ENCODE measurements around the gene FOXP3. TPM values are rescaled to one million over a fixed set of nuclear protein-coding genes. Genes with fewer than 3 reads are reported as not detected.

The FOXP3 gene
- total and polyA plus RNA-seq, 2 of the 8 experiments (the other 6 are each of a cell fraction or from before 2014, with no cell fraction given), result 0.37 to 0.54 TPM

GRCh38 chrX:49312176-49312575 lies 47.7 kb upstream of the FOXP3 start:
- Histone ChIP-seq H4K5ac (ENCODE audit: insufficient read length, low read depth, low read length) (no peak overlapping the region), H3K23me2 (ENCODE audit: low read depth, low read length) (no peaks in the 10 kb centered on the region; the same call in 1 of the 2 replicates), H2AFZ (ENCODE audit: low read length) (no peak overlapping the region), H2BK120ac (replicated peaks; ENCODE audit: low read depth, low read length) (no peak overlapping the region), H3K23ac (ENCODE audit: insufficient read length) (no peak overlapping the region), H2BK15ac (ENCODE audit: low read length) (no peak overlapping the region), H3K79me1 (ENCODE audit: low read depth, low read length) (no peaks in the 10 kb centered on the region), H3K4me3 (ENCODE audit: extremely low read depth in 1 of 4, insufficient read depth in 2 of 4, low read depth in 3 of 4, low read length in 4 of 4) (no peak overlapping the region), H3K56ac (replicated peaks; ENCODE audit: insufficient read length, low read depth, low read length) (no peak overlapping the region), H3K4me1 (replicated peaks in 1 of 4; ENCODE audit: control insufficient read depth in 3 of 4, insufficient read depth in 4 of 4, low read length in 3 of 4) (peaks cover 4 to 22% (median 12%) of the 10 kb centered on the region in 4 experiments), H2AK5ac (ENCODE audit: low read depth, low read length) (no peak overlapping the region), H2BK12ac (ENCODE audit: low read depth, low read length) (no peak overlapping the region), H3K9ac (replicated peaks in 1 of 4; ENCODE audit: extremely low read depth in 1 of 4, low read depth in 3 of 4, low read length in 3 of 4) (no peak overlapping the region), H3K18ac (ENCODE audit: extremely low read depth, low read length) (no peak overlapping the region; the same call in 1 of the 2 replicates), H3K9me3 (ENCODE audit: insufficient read depth in 2 of 2, low read depth in 1 of 2, low read length in 1 of 2) (no peaks in the 10 kb centered on the region), H3K27me3 (replicated peaks in 1 of 4; ENCODE audit: control insufficient read depth in 3 of 4, extremely low read depth in 1 of 4, insufficient read depth in 3 of 4, low read length in 3 of 4) (no peaks in the 10 kb centered on the region), H2BK5ac (ENCODE audit: low read depth, low read length) (no peak overlapping the region), H2BK20ac (ENCODE audit: low read length) (no peak overlapping the region), H3K14ac (ENCODE audit: insufficient read length) (no peak overlapping the region), H3K79me2 (ENCODE audit: control insufficient read depth in 1 of 2, insufficient read depth in 2 of 2, low read length in 2 of 2) (no peaks in the 10 kb centered on the region), H3K36me3 (ENCODE audit: control insufficient read depth in 2 of 4, insufficient read depth in 4 of 4, low read length in 3 of 4) (no peaks in the 10 kb centered on the region), H4K20me1 (replicated peaks in 1 of 2; ENCODE audit: control insufficient read depth in 1 of 2, insufficient read depth in 2 of 2, low read length in 2 of 2) (no peaks in the 10 kb centered on the region), H4K8ac (ENCODE audit: extremely low read depth, insufficient read depth, low read length) (no peak overlapping the region), H3K4me2 (ENCODE audit: insufficient read depth in 1 of 2, low read depth in 2 of 2, low read length in 2 of 2) (no peak overlapping the region), H3K4ac (replicated peaks; ENCODE audit: insufficient read length, low read depth, low read length) (no peak overlapping the region), H3K27ac (ENCODE audit: low read depth, low read length) (no peak overlapping the region), H4K91ac (replicated peaks; ENCODE audit: insufficient read length, low read length) (no peak overlapping the region)
- FAIRE-seq (no peak), DNase-seq (ENCODE audit: low read depth in 1 of 2, low spot score in 2 of 2) (no peak)
- ChIA-PET CTCF (ENCODE audit: partially characterized antibody) (no interaction called here), POLR2A (ENCODE audit: partially characterized antibody) (no interaction called here)
- TF ChIP-seq TAF1 (IDR thresholded peaks at IDR 0.05; ENCODE audit: low read depth, low read length), result no peak
- TF ChIP-seq POLR2A (IDR thresholded peaks at IDR 0.05; ENCODE audit: control extremely low read depth in 1 of 2, low read depth in 2 of 2, low read length in 2 of 2), result no peak
- no peak for TF ChIP-seq CTCF (IDR thresholded peaks at IDR 0.05; ENCODE audit: control extremely low read depth in 1 of 3, insufficient read depth in 1 of 3, low read depth in 1 of 3, low read length in 3 of 3)
- WGBS, 2 experiments (ENCODE audit: extremely low coverage in 1 of 2, insufficient coverage in 1 of 2, insufficient read length in 1 of 2, insufficient replicate concordance in 2 of 2, low coverage in 1 of 2, low lambda C conversion rate in 2 of 2, missing lambda C conversion rate in 1 of 2), result 87% methylated on average over 2 of the region's 2 CpGs; no CpG with 5 or more reads in 1 of the 2 experiments

Data from H1 (cell line).